Measurements from ENCODE around the gene OS9. TPM values are rescaled to one million over a fixed set of nuclear protein-coding genes. Genes with fewer than 3 reads are reported as not detected.

The OS9 gene
- total and polyA plus RNA-seq, 4 donors = 136 to 357 (median 216) TPM

DNA sequence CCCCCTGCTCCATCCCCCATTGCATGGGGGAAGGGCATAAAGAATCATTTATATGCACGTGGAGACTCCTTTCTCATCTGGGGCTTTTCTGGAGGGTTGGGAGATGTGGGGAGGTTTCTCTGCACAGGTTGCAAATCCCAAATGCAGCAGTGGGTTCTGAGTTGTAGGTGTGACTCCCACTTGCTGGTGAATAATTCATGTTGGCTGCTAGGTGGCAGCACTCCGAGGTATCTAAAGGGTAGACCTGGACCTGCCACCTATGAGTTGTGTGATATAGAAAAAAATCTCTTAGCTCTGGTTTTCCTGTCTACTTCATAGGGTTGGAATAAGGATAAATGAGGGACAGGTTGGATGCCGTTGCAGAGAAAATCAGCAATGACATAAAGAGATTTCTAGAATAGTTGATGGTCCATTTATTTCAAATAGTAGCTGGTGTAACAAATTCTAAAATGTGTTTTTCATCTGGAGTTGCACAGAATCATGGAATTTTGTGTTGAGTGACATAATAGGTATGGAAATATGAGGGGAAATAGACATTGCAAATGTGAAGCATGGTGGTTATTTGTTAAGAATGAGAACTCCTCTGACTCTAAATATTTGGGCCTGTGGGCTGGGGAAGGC lies 65.5 kb downstream of the OS9 start:
- peaks cover 0 to 7% (median 0%) of the 10 kb centered on the region in 4 donors for H3K36me3 ChIP-seq (ENCODE audit: control insufficient read depth in 4 of 4, insufficient read depth in 3 of 4, low read depth in 1 of 4, low read length in 3 of 4)
- peaks cover 0 to 17% (median 9%) of the 10 kb centered on the region in 4 donors for H3K4me1 ChIP-seq (ENCODE audit: control insufficient read depth in 4 of 4, insufficient read depth in 4 of 4, low read length in 3 of 4)
- H3K27ac ChIP-seq (ENCODE audit: low read depth in 1 of 2, low read length in 2 of 2) = no peak overlapping the region
- H3K4me3 ChIP-seq (ENCODE audit: low read depth in 1 of 3, low read length in 3 of 3) = no peak overlapping the region
- DNase-seq (ENCODE audit: low spot score) = no peak
- 40% methylated on average over 3 of the region's 3 CpGs for WGBS
- no peak overlapping the region for H3K9ac ChIP-seq (ENCODE audit: low read depth in 1 of 2, low read length in 2 of 2)
- H3K9me3 ChIP-seq (ENCODE audit: control insufficient read depth in 4 of 4, low read length in 3 of 4) = no peaks in the 10 kb centered on the region
- TF ChIP-seq, protein P1, sequence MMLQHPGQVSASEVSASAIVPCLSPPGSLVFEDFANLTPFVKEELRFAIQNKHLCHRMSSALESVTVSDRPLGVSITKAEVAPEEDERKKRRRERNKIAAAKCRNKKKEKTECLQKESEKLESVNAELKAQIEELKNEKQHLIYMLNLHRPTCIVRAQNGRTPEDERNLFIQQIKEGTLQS (IDR thresholded peaks at IDR 0.05) = no peak
- TF ChIP-seq FOXA2 (IDR thresholded peaks at IDR 0.05) (no peak), HNF4A (conservative IDR thresholded peaks at IDR 0.05) (no peak), GABPA (IDR thresholded peaks at IDR 0.05 in 1 of 2, conservative IDR thresholded peaks at IDR 0.05 in 1 of 2) (no peak), RAD21 (IDR thresholded peaks at IDR 0.05) (peak in 1 of 2 donors; percentile 63), RXRA (IDR thresholded peaks at IDR 0.05) (no peak), SP1 (IDR thresholded peaks at IDR 0.05) (no peak), JUND (IDR thresholded peaks at IDR 0.05) (no peak), TAF1 (conservative IDR thresholded peaks at IDR 0.05) (no peak), YY1 (IDR thresholded peaks at IDR 0.05) (no peak), EGR1 (IDR thresholded peaks at IDR 0.05; ENCODE audit: low read depth in 2 of 2) (no peak)
- TF ChIP-seq, protein P2, sequence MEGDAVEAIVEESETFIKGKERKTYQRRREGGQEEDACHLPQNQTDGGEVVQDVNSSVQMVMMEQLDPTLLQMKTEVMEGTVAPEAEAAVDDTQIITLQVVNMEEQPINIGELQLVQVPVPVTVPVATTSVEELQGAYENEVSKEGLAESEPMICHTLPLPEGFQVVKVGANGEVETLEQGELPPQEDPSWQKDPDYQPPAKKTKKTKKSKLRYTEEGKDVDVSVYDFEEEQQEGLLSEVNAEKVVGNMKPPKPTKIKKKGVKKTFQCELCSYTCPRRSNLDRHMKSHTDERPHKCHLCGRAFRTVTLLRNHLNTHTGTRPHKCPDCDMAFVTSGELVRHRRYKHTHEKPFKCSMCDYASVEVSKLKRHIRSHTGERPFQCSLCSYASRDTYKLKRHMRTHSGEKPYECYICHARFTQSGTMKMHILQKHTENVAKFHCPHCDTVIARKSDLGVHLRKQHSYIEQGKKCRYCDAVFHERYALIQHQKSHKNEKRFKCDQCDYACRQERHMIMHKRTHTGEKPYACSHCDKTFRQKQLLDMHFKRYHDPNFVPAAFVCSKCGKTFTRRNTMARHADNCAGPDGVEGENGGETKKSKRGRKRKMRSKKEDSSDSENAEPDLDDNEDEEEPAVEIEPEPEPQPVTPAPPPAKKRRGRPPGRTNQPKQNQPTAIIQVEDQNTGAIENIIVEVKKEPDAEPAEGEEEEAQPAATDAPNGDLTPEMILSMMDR (IDR thresholded peaks at IDR 0.05; ENCODE audit: low read depth, low read length, missing input control) = peak; percentile 34
- TF ChIP-seq, protein P3, sequence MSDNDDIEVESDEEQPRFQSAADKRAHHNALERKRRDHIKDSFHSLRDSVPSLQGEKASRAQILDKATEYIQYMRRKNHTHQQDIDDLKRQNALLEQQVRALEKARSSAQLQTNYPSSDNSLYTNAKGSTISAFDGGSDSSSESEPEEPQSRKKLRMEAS (IDR thresholded peaks at IDR 0.05) = no peak
- TF ChIP-seq, protein P4, sequence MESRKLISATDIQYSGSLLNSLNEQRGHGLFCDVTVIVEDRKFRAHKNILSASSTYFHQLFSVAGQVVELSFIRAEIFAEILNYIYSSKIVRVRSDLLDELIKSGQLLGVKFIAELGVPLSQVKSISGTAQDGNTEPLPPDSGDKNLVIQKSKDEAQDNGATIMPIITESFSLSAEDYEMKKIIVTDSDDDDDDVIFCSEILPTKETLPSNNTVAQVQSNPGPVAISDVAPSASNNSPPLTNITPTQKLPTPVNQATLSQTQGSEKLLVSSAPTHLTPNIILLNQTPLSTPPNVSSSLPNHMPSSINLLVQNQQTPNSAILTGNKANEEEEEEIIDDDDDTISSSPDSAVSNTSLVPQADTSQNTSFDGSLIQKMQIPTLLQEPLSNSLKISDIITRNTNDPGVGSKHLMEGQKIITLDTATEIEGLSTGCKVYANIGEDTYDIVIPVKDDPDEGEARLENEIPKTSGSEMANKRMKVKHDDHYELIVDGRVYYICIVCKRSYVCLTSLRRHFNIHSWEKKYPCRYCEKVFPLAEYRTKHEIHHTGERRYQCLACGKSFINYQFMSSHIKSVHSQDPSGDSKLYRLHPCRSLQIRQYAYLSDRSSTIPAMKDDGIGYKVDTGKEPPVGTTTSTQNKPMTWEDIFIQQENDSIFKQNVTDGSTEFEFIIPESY (IDR thresholded peaks at IDR 0.05) = no peak
- TF ChIP-seq, protein P5, sequence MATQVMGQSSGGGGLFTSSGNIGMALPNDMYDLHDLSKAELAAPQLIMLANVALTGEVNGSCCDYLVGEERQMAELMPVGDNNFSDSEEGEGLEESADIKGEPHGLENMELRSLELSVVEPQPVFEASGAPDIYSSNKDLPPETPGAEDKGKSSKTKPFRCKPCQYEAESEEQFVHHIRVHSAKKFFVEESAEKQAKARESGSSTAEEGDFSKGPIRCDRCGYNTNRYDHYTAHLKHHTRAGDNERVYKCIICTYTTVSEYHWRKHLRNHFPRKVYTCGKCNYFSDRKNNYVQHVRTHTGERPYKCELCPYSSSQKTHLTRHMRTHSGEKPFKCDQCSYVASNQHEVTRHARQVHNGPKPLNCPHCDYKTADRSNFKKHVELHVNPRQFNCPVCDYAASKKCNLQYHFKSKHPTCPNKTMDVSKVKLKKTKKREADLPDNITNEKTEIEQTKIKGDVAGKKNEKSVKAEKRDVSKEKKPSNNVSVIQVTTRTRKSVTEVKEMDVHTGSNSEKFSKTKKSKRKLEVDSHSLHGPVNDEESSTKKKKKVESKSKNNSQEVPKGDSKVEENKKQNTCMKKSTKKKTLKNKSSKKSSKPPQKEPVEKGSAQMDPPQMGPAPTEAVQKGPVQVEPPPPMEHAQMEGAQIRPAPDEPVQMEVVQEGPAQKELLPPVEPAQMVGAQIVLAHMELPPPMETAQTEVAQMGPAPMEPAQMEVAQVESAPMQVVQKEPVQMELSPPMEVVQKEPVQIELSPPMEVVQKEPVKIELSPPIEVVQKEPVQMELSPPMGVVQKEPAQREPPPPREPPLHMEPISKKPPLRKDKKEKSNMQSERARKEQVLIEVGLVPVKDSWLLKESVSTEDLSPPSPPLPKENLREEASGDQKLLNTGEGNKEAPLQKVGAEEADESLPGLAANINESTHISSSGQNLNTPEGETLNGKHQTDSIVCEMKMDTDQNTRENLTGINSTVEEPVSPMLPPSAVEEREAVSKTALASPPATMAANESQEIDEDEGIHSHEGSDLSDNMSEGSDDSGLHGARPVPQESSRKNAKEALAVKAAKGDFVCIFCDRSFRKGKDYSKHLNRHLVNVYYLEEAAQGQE (IDR thresholded peaks at IDR 0.05) = no peak
- H3K27me3 ChIP-seq (ENCODE audit: control insufficient read depth in 4 of 4, insufficient read depth in 4 of 4, low read length in 3 of 4) = peaks cover 0 to 6% (median 2%) of the 10 kb centered on the region in 4 donors
